Ovary (tissue), 9 donors: Measurements from ENCODE around the gene SEMA3C. TPM values are rescaled to one million over a fixed set of nuclear protein-coding genes. Genes with fewer than 3 reads are reported as not detected.

ENCODE experiments used
- DNase-seq, 5 donors: peaks; one replicate each; pipeline ENCODE4 v3.0.0-alpha.2; 2019 to 2020
- H3K27ac ChIP-seq, 2 donors: fragments of 200-600 bp; one replicate each; pipeline versions ENCODE4 v1.5.1 to v1.8.0; 2019 to 2022
- H3K27me3 ChIP-seq: fragments of 200-600 bp; one replicate; pipeline ENCODE4 v1.8.0; 2022
- H3K36me3 ChIP-seq: fragments of 200-600 bp; sonication (generic); one replicate; pipeline ENCODE4 v1.5.1; 2019
- H3K4me1 ChIP-seq: one replicate; pipeline ENCODE4 v1.8.1; 2013; ENCODE audit warnings: mild to moderate bottlenecking, moderate library complexity; ENCODE audit not compliant: insufficient read depth
- H3K4me3 ChIP-seq: fragments of 200-600 bp; sonication (generic); one replicate; pipeline ENCODE4 v1.5.1; 2017
- H3K9me3 ChIP-seq, 2 donors: fragments of 200-600 bp in 1 of 2; sonication (generic) in 1 of 2; one replicate each; pipeline versions ENCODE4 v1.5.1 to v1.8.1; 2013 to 2019; ENCODE audit warnings: mild to moderate bottlenecking in 1 of 2, moderate library complexity in 1 of 2
- EP300 ChIP-seq: sonication (generic); formaldehyde crosslinking; IDR thresholded peaks from one replicate; pipeline ENCODE4 v1.6.1; 2017; ENCODE audit warnings: antibody characterized with exemption
- POLR2A ChIP-seq: fragments of 450-650 bp; IDR thresholded peaks from one replicate; pipeline ENCODE4 v1.6.1; 2017; ENCODE audit warnings: antibody characterized with exemption, mild to moderate bottlenecking, moderate library complexity
- WGBS, 3 donors: extraction: QIAGEN DNeasy Blood & Tissue Kit in 1 of 3; methylation state at CpG; one replicate each; pipeline versions ENCODE4 v1.1.5 to v1.1.7; 2013 to 2017; 5-methylcytosine and 5-hydroxymethylcytosine counted together
- intact Hi-C, 4 donors: fragments of 100-400 bp; cut with DNase I; formaldehyde crosslinking; loops; one replicate each; pipeline versions ENCODE4 v1.11.0 to v1.15.1; 2022 to 2023
- polyA plus RNA-seq, 2 donors: library from polyadenylated mRNA; stranded (reverse); fragments of 200-250 nt in 1 of 2; fragments of 350-450 nt in 1 of 2; fragmentation: Illumina TruSeq in 1 of 2; extraction: RNeasy Lipid Tissue Mini Kit (QIAGEN cat#74804) in 1 of 2; gene quantifications; one replicate each; pipeline ENCODE4 v1.2.3, GENCODE V29; 2013 to 2014
- total RNA-seq, 7 donors: library from RNA; depleted of rRNA in 2 of 7; stranded (reverse); fragments of >200 nt in 2 of 7; fragmentation: NEBNext Ultra II Directional in 3 of 7; extraction: Animal tissue kit (Norgen Biotek cat#: 25700) in 3 of 7; gene quantifications; one replicate each; pipeline versions ENCODE4 v1.1.0 to v1.2.4, GENCODE V29; 2016 to 2023
- TF ChIP-seq, protein P1 (sequence below), 3 donors: fragments of 450-650 bp in 2 of 3; fragments of 200-600 bp in 1 of 3; IDR thresholded peaks; one replicate each; pipeline versions ENCODE4 v1.5.1 to v1.8.0; 2016 to 2022; ENCODE audit warnings: antibody characterized with exemption in 3 of 3, mild to moderate bottlenecking in 1 of 3
- donor health status: DM: no; HTN: no; CAD: no; lungs with moderate emphysema.
- donor health status: DM: no; HTN: no; CAD: no.
- donor health status: Bipolar disorder and iron deficiency.
- donor health status: DM: yes; HTN: yes; CAD: no.
- donor health status: DM: no; HTN: no; CAD: no.
- donor health status: DM: yes; HTN: yes; CAD: no.

SEMA3C gene
- total and polyA plus RNA-seq, 9 donors, result 20.1 to 91.9 (median 53.5) TPM

DNA sequence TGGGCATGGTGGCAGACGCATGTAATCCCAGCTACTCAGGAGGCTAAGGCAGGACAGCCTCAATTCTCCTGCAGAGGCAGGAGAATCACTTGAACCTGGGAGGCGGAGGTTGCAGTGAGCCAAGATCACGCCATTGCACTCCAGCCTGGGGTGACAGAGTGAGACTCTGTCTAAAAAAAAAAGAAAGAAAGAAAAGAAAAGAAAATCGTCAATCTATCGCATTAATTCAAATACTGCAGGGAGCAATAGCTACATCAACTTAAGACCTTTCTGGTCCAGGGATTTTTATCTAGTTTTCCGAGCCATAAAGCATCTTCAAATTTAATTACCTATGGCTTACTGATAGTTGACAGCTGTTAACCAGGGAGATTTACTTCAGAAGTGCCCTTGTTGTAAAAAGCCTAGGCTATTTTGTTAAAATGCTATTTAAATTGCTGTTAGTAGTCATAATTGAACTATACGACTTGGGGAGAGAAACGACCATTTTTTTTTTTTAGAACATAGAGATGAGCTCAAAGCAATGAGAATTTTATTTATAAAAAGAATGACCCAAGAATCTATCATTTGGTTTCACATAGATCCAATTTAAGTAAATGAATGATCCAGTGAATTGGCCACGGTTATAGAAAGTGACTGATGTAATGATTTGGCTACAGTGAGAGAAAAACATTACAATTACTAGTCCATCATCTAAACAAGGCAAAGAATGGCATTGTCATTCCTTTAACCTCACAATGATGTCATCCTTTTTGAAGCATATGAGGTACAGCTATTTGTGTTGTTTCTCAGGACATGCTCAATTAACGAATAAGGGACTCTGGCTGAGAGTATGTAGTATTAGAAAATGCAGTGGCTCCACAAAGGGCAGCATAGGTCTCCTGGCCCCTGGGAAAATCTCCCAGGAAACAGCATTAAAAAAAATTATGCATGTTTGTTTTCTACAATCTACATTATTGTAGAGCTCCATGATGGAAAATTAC, 85.3 kb downstream of the SEMA3C start:
- no peak overlapping the region for H3K27ac ChIP-seq
- H3K4me3 ChIP-seq, result no peak overlapping the region
- no peaks in the 10 kb centered on the region for H3K9me3 ChIP-seq
- no peak for DNase-seq
- TF ChIP-seq, protein P1, sequence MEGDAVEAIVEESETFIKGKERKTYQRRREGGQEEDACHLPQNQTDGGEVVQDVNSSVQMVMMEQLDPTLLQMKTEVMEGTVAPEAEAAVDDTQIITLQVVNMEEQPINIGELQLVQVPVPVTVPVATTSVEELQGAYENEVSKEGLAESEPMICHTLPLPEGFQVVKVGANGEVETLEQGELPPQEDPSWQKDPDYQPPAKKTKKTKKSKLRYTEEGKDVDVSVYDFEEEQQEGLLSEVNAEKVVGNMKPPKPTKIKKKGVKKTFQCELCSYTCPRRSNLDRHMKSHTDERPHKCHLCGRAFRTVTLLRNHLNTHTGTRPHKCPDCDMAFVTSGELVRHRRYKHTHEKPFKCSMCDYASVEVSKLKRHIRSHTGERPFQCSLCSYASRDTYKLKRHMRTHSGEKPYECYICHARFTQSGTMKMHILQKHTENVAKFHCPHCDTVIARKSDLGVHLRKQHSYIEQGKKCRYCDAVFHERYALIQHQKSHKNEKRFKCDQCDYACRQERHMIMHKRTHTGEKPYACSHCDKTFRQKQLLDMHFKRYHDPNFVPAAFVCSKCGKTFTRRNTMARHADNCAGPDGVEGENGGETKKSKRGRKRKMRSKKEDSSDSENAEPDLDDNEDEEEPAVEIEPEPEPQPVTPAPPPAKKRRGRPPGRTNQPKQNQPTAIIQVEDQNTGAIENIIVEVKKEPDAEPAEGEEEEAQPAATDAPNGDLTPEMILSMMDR (IDR thresholded peaks at IDR 0.05), result no peak
- TF ChIP-seq EP300, result no peak
- no peak for TF ChIP-seq POLR2A
- H3K36me3 ChIP-seq, result no peaks in the 10 kb centered on the region
- WGBS, 3 donors, result 85 to 89% (median 89%) methylated on average over 10 of the region's 10 CpGs
- no peaks in the 10 kb centered on the region for H3K27me3 ChIP-seq
- no peaks in the 10 kb centered on the region for H3K4me1 ChIP-seq
- intact Hi-C loops, result no loop called here

DNA sequence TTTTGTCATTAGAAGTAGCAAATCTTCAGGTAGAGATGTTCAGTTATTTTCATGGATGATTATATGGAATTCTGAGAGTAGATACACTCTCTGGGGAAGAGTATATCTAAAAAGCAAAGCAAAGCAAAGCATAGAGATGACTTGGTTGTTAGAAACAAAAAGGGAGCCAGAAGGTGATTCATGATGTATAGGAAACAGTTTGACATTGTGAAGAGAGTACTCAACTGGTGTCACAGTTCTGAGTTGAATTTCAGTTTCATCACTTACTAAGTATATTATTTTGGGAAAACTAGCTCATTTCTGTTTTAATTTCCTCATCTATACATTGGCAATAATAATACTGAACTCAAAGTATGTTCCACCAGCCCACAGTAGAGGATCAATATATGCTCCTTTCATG, 86.8 kb downstream of the SEMA3C start:
- Histone ChIP-seq H3K4me3 (no peak overlapping the region), H3K36me3 (no peaks in the 10 kb centered on the region), H3K27ac (no peak overlapping the region), H3K27me3 (no peaks in the 10 kb centered on the region), H3K9me3 (no peaks in the 10 kb centered on the region), H3K4me1 (no peaks in the 10 kb centered on the region)
- DNase-seq, result no peak
- TF ChIP-seq POLR2A, result no peak
- TF ChIP-seq, protein P1 (IDR thresholded peaks at IDR 0.05), result no peak
- TF ChIP-seq EP300, result no peak
- intact Hi-C loops, result no loop called here

DNA sequence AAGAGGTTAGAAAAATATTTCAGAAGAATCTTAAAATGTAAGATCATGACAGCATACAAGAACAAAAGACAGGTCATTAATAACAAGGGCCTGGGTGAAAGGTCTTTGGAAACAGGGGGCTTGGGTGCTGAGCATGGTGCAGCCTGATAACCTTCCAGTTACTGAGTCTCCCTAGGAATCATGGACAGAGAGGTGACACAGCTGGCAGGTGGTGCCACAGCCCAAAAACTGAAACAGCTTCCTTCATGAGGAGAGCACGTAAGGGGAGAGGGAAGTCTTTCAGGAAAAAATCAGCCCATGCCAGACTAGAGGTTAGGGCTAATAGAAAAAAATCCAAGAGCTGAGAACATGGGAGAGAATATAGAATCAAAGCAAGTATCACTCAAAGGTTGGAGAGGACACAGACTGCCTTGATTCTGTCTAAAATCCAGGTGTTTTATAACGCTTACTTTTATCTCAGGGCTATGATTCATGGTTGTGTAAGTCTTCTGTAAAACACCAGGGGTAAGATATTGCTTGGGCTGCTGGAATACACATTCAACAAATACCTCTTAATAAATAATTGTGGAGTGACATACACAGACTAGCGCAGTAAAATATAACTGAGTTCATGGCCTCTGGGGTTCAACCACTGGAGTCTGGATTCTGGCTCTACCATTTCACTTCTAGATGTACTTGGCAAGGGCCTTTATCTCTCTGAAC, 88.1 kb downstream of the SEMA3C start:
- DNase-seq, result no peak
- TF ChIP-seq, protein P1 (IDR thresholded peaks at IDR 0.05), result no peak
- no peak for TF ChIP-seq POLR2A
- TF ChIP-seq EP300, result no peak
- intact Hi-C loops, result no loop called here
- 75 to 80% (median 76%) methylated on average over 3 of the region's 3 CpGs for WGBS, 3 donors
- Histone ChIP-seq H3K27ac (no peak overlapping the region), H3K4me3 (no peak overlapping the region), H3K27me3 (no peaks in the 10 kb centered on the region), H3K4me1 (no peaks in the 10 kb centered on the region), H3K36me3 (no peaks in the 10 kb centered on the region), H3K9me3 (no peaks in the 10 kb centered on the region)

DNA sequence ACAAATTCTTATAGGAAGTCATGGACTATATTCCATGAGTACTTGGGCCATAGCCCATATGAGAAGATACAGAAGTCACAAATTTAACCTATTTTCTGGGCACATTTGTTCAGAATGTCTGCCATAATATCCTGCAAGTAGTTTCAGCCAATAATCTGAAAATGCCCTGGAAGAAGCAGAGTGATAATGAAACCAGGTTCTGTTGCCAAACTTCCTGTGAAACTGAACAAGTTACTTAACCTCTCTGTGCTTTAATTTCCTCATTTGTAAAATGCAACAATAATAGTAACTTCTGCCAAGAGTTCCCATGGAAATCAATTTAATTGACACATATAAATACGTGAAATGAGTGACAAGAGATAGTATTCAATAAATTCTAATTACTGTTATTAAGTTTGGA, 88.8 kb downstream of the SEMA3C start:
- no peaks in the 10 kb centered on the region for H3K36me3 ChIP-seq
- WGBS, 3 donors, result 85 to 94% (median 89%) methylated on average over 1 of the region's 1 CpG
- H3K27ac ChIP-seq, result no peak overlapping the region
- no peaks in the 10 kb centered on the region for H3K9me3 ChIP-seq
- intact Hi-C loops, result no loop called here
- DNase-seq, result no peak
- TF ChIP-seq POLR2A, result no peak
- TF ChIP-seq, protein P1 (IDR thresholded peaks at IDR 0.05), result no peak
- no peak for TF ChIP-seq EP300
- H3K4me1 ChIP-seq, result no peaks in the 10 kb centered on the region
- no peak overlapping the region for H3K4me3 ChIP-seq
- no peaks in the 10 kb centered on the region for H3K27me3 ChIP-seq
